ENCODE results near the gene AHCY.
"Not testable (repeated sequence)": the region's sequence is repeated elsewhere in the genome, so short reads cannot be mapped to it uniquely, and the experiment has no call there.

AHCY gene

DNA sequence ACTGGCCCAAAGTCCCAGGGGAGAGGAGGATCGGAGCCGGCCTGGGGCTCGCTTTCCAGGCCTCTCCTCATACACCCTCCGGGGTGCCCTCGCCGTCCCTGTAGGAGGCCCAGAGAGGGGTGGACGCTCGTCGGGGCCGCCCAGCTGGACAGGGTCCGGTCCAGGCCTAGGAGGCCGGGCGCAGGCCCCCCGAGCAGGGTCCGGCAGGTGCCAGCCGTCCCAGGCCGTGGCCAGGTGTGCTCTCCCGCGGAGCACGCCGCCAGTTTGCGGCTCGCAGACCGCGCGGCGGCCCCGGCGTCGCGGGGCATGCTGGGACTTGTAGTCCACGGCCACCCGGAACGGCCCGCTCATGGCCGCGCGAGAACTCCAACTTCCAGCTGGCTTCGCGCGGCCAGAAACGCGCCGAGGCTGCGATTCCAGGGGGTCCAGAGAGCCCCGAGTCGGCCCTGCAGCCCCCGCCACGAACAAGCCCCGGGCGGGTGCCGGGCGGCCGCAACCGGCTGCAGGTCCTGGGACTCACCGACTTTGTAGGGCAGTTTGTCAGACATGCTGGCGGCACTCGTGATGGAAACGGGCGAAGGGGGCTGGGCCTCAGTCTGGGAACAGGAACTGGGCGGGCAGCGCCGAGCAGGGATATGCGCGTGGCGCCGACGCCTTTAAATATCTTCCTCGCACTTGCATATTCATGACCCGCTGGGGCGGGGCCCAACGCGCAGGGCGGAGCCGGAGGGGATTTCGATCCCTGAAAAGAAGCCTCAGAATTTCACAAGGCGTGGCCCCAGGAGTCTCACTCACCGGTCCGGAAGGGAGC is at the start of gene AHCY:
Gene AHCY, minus strand, starts transcription at position 633 of the 811 bp plus-strand sequence. Its CDS starts 85 bp downstream, at position 548.
- peak within 1 kb of the TSS; percentile 73 for H3K4me3 ChIP-seq (ENCODE audit: low read depth, low read length)

- H3K4me3 ChIP-seq (ENCODE audit: low read depth, low read length), result no peak overlapping the region
Observed at GRCh38 chr20:34350095-34350494, 46.9 kb upstream of the AHCY start.

- H3K4me3 ChIP-seq (ENCODE audit: low read depth, low read length), result no peak overlapping the region
Observed at GRCh38 chr20:34347571-34347970, 44.4 kb upstream of the AHCY start.

DNA sequence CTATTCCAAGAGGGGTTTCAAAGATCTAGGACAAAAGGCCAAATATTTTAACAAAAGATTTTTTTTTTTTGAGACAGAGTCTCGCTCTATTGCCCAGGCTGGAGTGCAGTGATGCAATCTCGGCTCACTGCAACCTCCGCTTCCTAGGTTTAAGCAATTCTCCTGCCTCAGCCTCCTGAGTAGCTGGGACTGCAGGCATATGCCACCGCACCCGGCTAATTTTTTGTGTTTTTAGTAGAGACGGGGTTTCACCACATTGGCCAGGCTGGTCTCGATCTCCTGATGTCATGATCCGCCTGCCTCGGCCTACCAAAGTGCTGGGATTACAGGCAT is 43.3 kb upstream of the AHCY start:
- not testable (repeated sequence) for H3K4me3 ChIP-seq (ENCODE audit: low read depth, low read length)

GRCh38 chr20:34345839-34346532 is 42.8 kb upstream of the AHCY start:
- not testable (repeated sequence) for H3K4me3 ChIP-seq (ENCODE audit: low read depth, low read length)

- H3K4me3 ChIP-seq (ENCODE audit: low read depth, low read length), result no peak overlapping the region
Observed at GRCh38 chr20:34345402-34345736, 42.2 kb upstream of the AHCY start.

- no peak overlapping the region for H3K4me3 ChIP-seq (ENCODE audit: low read depth, low read length)
Observed at GRCh38 chr20:34344238-34344637, 41.1 kb upstream of the AHCY start.

DNA sequence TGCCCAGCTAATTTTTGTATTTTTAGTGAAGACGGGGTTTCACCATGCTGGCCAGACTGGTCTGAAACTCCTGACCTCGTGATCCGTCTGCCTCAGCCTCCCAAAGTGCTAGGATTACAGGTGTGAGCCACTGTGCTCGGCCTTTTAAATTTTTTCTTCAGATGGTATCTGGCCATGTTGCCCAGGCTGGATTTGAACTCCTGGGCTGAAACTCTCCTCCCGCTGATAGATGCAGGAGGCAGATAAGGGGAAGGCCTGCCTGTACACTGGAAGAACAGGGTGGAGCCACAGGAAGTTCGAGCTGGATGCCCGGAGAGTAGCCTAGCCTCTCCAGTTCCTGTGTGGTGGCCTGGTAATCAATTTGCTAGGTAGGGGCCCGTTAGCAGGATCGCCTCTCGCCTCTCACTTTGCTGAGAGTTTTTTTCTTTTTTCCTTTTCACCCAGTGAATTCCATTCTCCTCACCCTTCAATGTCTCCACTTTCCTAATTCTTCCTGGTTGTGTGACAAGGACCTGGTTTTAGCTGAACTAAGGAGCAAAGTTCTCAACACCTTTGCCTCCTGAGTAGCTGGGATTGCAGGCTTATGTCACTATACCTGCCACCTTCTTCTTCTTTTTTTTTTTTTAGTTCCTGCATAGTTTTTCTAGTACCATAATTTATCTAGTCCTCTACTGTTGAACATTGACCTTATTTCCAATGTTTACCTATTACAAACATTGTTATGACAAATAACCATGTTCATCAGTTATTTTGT is 40.5 kb upstream of the AHCY start:
- no peak overlapping the region for H3K4me3 ChIP-seq (ENCODE audit: low read depth, low read length)

DNA sequence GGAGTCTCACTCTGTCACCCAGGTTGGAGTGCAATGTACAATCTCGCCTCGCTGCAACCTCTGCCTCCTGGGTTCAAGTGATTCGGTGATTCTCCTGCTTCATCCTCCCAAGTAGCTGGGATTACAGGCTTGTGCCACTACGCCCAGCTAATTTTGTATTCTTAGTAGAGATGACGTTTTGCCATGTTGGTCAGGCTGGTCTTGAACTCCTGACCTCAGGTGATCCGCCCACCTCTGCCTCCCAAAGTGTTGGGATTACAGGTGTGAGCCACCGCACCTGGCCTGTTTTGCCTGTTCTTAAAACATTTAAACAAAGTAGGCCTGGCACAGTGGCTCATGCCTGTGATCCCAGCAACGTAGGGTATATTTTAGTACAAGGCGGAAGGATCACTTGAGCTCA is 38.0 kb upstream of the AHCY start:
- H3K4me3 ChIP-seq (ENCODE audit: low read depth, low read length), result not testable (repeated sequence)

DNA sequence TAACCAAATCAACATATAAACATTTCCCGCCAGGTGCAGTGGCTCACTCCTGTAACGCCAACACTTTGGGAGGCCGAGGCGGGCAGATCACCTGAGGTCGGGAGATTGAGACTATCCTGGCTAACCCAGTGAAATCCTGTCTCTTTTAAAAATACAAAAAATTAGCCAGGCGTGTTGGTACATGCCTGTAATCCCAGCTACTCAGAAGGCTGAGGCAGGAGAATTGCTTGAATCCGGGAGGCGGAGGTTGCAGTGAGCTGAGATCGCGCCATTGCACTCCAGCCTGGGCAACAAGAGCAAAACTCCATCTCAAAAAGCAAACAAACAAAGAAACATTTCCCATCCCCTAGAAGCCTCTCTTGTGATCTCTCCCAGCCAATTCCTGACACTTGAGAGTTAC is 37.6 kb upstream of the AHCY start:
- not testable (repeated sequence) for H3K4me3 ChIP-seq (ENCODE audit: low read depth, low read length)

DNA sequence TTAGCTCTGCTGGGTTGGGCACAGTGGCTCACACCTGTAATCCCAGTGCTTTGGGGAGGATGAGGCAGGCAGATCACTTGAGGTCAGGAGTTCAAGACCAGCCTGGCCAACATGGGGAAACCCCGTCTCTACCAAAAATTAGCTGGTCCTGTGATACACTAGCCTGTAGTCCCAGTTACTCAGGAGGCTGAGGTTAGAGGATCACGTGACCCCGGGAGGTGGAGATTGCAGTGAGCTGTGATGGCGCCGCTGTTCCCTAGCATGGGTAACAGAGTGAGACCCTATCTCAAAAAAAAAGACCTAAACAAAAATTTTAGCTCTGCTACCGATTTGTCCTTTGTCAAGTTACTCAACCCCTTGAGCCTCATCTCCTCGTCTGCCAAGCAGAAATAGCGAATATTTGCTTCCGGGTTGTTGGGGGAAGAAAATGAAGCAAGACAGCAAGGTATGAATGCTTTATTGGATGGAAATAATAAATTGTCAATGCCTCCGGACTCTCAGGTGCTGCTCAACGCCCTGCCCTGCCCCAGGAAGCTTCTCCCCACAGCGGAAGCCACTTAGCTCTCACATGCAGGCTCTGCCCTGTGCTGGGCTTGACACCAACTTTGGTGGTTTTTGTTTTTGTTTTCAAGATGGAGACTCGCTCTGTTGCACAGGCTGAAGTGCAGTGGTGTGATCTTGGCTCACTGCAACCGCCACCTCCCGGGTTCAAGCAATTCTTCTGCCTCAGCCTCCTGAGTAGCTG is 35.0 kb upstream of the AHCY start:
- no peak overlapping the region for H3K4me3 ChIP-seq (ENCODE audit: low read depth, low read length)

GRCh38 chr20:34337544-34337943 is 34.4 kb upstream of the AHCY start:
- H3K4me3 ChIP-seq (ENCODE audit: low read depth, low read length), result no peak overlapping the region

DNA sequence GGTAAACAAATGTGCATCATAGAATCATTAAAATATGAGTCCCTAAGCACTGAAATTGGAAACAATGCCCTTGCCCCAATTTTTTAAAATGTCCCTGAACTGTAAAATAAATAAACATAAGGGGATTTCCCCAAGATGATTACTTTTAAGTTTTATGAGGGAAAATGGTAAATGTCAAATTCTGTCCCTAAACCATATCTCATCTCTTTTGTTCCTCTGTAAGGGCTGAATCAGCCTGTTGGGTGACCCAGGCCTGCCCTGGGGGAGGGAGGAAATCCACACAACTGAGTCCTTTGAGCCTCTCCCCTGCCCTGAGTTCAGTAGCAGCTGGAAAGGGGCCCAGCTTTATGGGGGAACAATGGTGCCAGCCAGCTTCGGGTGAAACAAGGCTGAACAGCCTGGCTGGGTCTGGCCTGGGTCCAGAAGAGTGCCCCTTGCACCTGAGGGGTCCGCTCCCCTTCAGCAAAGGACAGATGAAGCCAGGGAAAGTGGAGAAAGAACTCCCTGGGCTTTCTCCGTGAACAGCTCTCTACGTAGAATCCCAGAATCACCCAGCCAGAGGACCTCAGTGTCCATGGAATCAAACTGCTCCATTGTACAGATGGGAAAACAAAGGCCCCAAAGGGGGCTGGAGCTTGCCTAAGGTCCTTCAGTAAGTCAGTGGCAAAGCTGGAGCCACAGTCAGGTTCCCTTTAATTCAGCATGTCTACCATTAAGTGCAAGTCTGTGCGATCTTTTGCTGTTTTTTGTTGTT is 31.7 kb upstream of the AHCY start:
- H3K4me3 ChIP-seq (ENCODE audit: low read depth, low read length), result no peak overlapping the region

GRCh38 chr20:34333786-34334185 is 30.6 kb upstream of the AHCY start:
- H3K4me3 ChIP-seq (ENCODE audit: low read depth, low read length), result no peak overlapping the region

- no peak overlapping the region for H3K4me3 ChIP-seq (ENCODE audit: low read depth, low read length)
Observed at GRCh38 chr20:34332262-34332920, 29.2 kb upstream of the AHCY start.

GRCh38 chr20:34331838-34332237 is 28.7 kb upstream of the AHCY start:
- no peak overlapping the region for H3K4me3 ChIP-seq (ENCODE audit: low read depth, low read length)

DNA sequence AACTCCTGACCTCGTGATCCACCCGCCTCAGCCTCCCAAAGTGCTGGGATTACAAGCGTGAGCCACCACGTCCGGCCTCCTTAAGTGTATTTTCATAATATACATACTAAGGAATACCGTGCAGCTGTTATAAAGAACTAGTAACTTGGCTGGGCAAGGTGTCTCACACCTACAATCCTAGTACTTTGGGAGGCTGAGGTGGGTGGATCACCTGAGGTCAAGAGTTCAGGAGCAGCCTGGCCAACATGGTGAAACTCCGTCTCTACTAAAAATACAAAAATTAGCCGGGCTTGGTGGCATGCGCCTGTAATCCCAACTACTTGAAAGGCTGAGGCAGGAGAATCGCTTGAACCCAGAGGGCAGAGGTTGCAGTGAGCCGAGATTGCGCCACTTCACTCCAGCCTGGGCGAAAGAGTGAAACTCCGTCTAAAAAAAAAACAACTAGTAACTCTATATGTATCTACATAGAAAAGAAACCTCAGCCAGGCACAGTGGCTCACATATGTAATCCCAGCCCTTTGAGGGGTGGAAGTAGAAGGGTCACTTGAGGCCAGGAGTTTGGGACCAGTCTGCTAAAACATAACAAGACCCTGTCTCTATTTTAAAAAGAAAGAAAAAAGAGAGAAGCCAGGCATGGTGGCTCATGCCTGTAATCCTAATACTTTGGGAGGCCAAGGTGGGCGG is 27.8 kb upstream of the AHCY start:
- H3K4me3 ChIP-seq (ENCODE audit: low read depth, low read length), result not testable (repeated sequence)

DNA sequence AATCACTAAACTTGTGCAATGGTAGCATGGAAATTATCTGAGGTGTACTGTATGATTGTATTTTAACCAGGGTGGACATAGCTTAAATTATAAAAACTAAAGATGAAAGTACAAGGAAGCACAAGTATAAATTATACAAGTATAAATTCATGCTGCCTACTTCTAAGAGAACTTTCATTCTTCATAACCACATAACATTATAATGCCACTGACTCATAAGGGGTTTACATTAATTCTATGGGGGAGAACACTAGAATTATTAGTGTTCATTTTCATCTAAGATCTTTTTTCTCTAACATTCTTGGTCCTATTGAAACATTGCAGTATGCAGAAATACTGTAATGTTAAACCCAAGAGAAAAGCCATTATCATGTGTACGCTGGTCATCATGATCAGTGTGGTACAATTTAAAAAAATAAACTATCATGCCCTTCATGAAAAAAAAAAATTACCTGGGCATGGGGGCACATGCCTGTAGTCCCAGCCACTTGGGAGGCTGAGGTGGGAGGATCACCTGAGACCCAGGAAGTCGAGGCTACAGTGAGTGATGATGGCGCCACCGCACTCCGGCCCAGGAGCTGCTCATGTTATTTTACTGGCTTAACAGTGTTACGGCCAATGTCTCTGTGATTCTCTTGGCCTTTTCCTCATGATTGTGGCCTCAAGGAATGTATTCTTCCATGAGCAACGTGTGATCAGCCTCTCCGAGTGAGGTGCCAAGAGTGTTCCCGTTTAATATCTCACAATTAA is 25.9 kb upstream of the AHCY start:
- H3K4me3 ChIP-seq (ENCODE audit: low read depth, low read length), result no peak overlapping the region

DNA sequence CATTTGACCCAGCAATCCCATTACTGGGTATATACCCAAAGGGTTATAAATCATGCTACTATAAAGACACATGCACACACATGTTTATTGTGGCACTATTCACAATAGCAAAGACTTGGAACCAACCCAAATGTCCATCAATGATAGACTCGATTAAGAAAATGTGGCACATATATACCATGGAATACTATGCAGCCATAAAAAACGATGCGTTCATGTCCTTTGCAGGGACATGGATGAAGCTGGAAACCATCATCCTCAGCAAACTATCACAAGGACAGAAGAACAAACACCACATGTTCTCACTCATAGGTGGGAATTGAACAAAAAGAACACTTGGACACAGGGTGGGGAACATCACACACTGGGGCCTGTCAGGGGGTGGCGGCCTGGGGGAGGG is 25.1 kb upstream of the AHCY start:
- not testable (repeated sequence) for H3K4me3 ChIP-seq (ENCODE audit: low read depth, low read length)
